GM21390 (cell line): ENCODE results near the gene LEPROT.

ENCODE experiments used
- ATAC-seq: cut with Tn5 transposase; IDR thresholded peaks from one replicate; pipeline ENCODE4 v1.9.1; 2021; ENCODE audit not compliant: unreplicated experiment

LEPROT gene

GRCh38 chr1:65412256-65412983 is 8.0 kb upstream of the LEPROT start:
- no peak for ATAC-seq

GRCh38 chr1:65412984-65413375 is 7.5 kb upstream of the LEPROT start:
- no peak for ATAC-seq

- ATAC-seq, result no peak
These were observed 5.9 kb upstream of the LEPROT start for GRCh38 chr1:65414538-65414937.

- ATAC-seq, result no peak
These were observed 3.7 kb upstream of the LEPROT start for GRCh38 chr1:65416767-65417166.

GRCh38 chr1:65417729-65418128 is 2.7 kb upstream of the LEPROT start:
- no peak for ATAC-seq

- ATAC-seq, result no peak
These were observed 1.8 kb upstream of the LEPROT start for GRCh38 chr1:65418522-65419185.

- peak; percentile 91 for ATAC-seq
These were observed 533 bp upstream of the LEPROT start for GRCh38 chr1:65419681-65420589.

GRCh38 chr1:65421351-65422025 is 1.0 kb downstream of the LEPROT start:
- no peak for ATAC-seq

GRCh38 chr1:65422241-65423203 is 2.1 kb downstream of the LEPROT start:
- no peak for ATAC-seq

- ATAC-seq, result no peak
These were observed 3.6 kb downstream of the LEPROT start for GRCh38 chr1:65423884-65424572.

- no peak for ATAC-seq
These were observed 4.1 kb downstream of the LEPROT start for GRCh38 chr1:65424573-65424889.

- no peak for ATAC-seq
These were observed 4.5 kb downstream of the LEPROT start for GRCh38 chr1:65425006-65425405.

- no peak for ATAC-seq
These were observed 5.2 kb downstream of the LEPROT start for GRCh38 chr1:65425697-65426096.

GRCh38 chr1:65429078-65429477 is 8.6 kb downstream of the LEPROT start:
- ATAC-seq, result no peak

GRCh38 chr1:65429806-65430205 is 9.3 kb downstream of the LEPROT start:
- ATAC-seq, result no peak

- peak; percentile 67 for ATAC-seq
These were observed 10.7 kb downstream of the LEPROT start for GRCh38 chr1:65431111-65431705.

GRCh38 chr1:65432918-65433317 is 12.4 kb downstream of the LEPROT start:
- no peak for ATAC-seq

- no peak for ATAC-seq
These were observed 13.8 kb downstream of the LEPROT start for GRCh38 chr1:65434255-65434654.

GRCh38 chr1:65434760-65435159 is 14.3 kb downstream of the LEPROT start:
- ATAC-seq, result no peak
